Measurements from ENCODE around the gene CCN6.

GRCh38 chr6:112106562-112106961, 52.7 kb downstream of the CCN6 start:
- TF ChIP-seq POLR2A (IDR thresholded peaks at IDR 0.05; ENCODE audit: low read length) (no peak), GATA1 (IDR thresholded peaks at IDR 0.05; ENCODE audit: low read depth, low read length) (no peak)
